Inflammatory macrophage treated with lipopolysaccharide for 4 hours (primary cell): ENCODE results near the gene CDHR3.
"Not testable (repeated sequence)": the region's sequence is repeated elsewhere in the genome, so short reads cannot be mapped to it uniquely, and the experiment has no call there.

Experiments
- DNase-seq: peaks from one replicate; pipeline ENCODE4 v3.0.0-alpha.2; 2020

CDHR3 gene

DNA sequence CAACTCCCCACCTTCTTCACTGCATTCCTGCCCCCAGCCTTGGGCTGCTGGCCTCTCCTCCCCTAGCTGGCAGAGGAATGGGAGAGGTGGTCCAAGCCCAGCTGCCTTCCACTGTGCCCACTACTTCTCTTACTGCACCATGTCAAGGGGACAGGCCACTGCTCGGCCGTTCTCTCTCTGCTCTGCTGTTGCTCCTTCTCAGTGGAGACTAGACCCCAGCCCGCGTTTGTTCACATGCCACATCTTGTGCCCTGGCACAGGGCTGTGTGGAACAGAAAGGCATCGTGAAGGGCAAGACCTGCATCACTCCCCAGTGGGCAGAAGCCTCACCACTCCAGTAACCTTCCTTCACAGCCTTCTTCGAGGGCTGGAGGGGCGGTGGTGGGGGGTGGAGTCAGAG is 711 bp upstream of the CDHR3 start:
- DNase-seq: no peak

DNA sequence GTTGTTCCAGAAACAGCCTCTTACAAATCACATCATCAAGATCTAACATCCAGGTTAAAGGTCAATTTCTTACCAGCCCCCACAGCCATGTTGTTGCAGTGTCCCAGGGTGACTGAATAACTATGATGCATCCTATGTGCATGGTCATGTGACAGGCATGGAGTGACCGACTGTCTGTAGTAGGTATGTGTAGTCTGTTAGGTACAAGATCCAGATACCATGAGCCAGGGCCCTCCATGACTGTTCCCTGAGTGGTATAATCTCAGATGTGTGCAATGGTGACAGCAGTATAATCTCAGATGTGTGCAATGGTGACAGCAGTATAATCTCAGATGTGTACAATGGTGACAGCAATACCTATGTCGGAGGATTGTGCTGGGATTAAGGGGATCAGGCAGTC is 8.8 kb downstream of the CDHR3 start:
- DNase-seq: no peak

- DNase-seq: no peak
Observed at GRCh38 chr7:105972276-105972675, 9.2 kb downstream of the CDHR3 start.

- DNase-seq: no peak
Observed at GRCh38 chr7:105974471-105974870, 11.4 kb downstream of the CDHR3 start.

DNA sequence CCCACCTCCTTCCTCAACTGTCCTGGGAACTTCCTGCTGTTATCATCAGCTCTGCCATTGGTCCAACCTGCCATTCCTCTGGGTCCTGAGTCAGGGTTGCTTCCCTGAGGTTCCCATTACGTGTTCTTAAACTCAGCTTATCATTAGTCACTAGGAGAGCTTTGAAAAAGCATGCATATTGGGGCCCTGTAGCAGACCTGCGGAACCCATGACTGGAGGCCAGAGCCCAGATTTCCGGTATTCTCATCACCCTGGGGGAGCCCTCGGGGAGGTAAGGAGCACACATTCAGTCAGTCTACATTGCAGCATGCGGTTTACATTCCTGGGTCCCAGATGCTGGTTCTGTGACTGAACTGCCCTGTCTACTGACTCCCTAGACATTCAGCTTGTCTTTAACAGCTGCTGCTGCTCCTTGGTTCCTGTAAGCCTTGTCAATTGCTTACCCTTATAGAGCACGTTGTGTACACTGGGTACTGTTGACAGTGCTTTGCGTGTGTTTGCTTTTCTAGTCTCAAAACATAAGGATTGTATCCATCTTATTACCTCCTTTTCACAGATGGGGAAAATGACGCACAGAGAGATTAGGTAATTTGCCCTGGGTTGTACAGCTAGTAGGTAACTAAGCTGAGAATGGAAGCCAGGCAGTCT is 12.8 kb downstream of the CDHR3 start:
- DNase-seq: no peak

- no peak for DNase-seq
Observed at GRCh38 chr7:105976868-105977267, 13.8 kb downstream of the CDHR3 start.

- DNase-seq: no peak
Observed at GRCh38 chr7:105978035-105978434, 15.0 kb downstream of the CDHR3 start.

DNA sequence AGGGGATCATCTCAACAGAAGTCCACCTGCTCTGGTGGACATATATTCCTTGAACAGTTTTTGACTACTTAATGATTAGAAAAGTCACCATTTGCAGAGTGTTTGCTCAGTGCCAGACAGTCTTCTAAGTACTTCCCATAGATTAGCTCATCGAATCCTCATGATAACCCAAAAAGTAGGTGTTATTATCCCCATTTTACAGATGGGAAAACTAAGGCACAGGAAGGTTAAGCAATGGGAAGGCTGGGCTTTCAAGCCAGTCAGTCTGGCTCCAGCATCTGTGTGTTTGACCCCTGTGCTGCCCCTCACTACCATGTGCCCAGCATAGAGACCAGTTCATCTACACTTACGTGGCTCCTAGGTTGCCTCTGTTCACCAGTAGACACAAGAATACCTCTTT is 15.9 kb downstream of the CDHR3 start:
- DNase-seq: no peak

GRCh38 chr7:105979405-105979804 is 16.3 kb downstream of the CDHR3 start:
- no peak for DNase-seq

- no peak for DNase-seq
Observed at GRCh38 chr7:105980645-105981396, 17.8 kb downstream of the CDHR3 start.

DNA sequence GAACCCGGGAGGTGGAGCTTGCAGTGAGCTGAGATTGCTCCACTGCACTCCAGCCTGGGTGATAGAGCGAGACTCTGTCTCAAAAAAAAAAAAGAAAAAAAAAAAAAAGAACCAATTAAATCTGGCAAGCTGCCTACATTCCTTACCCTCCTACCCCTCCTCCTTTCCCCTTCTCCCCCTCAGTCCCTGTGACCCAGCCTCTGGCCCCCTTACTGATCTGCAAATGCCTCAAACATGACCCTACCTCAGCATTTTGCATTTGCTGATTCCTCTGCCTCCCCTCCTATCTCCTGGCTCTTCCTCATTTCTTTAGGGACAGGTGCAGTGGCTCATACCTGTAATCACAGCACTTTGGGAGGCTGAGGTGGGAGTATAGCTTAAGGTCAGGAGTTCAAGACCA is 19.3 kb downstream of the CDHR3 start:
- DNase-seq: no peak

DNA sequence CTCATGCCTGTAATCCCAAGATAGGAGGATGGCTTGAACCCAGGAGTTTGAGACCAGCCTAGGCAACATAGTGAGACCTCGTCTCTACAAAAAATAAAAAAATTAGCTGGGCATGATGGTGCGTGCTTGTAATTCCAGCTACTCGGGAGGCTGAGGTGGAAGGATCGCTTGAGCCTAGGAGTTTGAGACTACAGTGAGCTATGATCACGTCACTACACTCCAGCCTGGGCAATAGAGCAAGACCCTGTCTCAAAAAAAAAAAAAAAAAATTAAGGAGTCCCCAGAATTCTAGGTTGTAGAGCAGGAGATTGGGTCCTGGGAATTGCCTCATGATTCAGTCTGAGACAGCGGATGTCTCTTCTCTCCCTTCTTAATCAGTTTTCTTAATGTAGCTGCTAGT is 21.7 kb downstream of the CDHR3 start:
- DNase-seq: not testable (repeated sequence)

DNA sequence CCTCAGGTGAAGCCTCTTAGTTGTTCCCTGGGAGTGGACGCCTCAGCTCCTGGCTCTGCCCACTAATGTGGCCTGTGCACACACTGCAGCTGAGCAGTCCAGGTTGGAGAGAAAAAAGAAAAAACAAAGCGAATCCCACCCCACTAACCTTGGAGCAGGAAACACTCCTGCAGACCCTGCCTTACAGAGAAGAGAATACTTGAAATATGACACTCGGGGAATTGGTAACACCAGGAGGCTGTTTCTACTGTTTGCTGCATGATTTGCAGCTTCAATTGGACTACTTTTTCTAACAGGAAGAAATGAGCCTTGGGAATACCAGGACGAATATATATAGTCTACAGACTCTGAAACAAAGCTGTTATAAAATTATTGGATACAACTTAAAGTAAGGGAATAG is 22.2 kb downstream of the CDHR3 start:
- DNase-seq: no peak

DNA sequence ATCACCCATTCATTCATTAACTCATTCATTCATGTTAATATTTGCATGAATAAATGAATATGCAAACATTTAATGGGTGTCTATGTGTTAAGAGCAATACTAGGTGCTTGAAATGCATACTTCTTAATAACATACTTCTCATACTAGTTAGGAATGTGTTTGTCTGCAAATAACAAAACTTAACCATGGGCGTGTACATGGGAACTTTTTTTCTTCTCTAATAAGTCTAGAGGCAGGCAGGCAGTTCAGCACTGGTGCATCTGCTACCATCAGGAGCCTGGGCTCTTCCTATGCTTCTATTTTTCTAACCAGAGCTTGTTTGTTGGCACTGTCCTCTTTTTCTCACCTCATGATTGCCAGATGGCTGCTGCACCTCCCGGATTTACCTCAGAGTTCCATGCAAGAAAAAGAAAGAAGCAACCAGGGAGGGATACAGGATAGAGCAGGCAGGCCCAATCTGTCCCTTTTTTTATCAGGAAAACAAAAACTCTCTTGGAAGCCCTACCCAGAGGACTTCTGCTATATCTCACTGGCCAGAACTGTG is 22.7 kb downstream of the CDHR3 start:
- DNase-seq: no peak

DNA sequence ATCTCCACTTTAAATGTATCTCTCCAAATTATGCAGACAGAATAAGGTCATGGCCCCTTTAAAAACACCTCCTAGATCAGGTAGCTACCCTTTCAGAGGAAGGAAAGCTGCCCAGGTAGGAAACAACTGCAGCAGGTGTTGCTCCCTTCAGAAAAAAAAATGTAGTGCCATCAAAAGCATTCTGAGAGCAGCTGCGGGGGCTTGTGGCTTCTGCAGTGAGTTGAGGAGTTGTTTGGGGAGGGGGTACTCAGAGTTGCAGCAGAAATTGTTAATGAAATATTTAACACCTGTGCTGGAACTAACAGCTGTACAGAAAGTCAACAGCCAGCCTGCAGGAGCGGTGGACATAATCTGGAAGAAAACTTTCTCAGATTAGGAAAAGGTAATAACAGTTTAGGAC is 24.0 kb downstream of the CDHR3 start:
- no peak for DNase-seq

DNA sequence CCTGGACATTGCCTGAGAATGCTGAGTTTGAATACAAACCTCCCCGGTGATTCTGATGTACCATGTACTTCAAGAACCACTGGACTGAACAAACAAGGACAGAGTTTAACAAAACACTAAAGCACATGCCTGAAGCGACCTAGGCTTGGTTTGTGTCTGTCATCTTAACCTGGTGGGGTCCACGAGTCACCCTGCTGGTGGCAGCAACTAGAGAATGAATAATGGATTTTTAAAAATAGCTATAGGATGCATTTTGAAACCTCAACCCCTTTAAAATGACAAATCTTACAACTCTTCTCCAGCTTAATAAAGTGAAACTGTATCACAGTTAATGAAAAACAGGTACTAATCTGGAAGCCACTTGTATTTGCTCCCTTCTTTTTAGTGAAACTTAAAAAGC is 25.2 kb downstream of the CDHR3 start:
- DNase-seq: no peak

DNA sequence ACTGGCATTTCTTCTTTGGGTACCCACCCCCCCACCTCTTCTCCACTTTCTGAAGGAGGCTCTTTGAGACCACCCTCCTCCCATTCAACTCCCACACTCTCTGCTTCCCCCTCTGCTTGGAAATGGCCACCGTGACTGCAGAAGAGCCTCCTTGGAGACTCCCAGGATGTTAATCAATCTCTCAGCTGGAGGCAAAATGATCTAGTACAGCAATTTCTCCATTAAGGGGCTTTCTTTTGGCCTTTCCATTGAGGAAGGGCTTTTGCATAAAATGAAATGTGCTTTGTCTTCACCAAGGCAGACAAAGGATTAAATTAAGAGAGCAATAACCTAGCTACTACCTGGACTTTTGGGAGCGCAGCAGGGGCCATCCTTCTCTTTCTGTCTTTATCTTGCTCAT is 26.1 kb downstream of the CDHR3 start:
- no peak for DNase-seq

GRCh38 chr7:105989686-105990085 is 26.6 kb downstream of the CDHR3 start:
- no peak for DNase-seq

DNA sequence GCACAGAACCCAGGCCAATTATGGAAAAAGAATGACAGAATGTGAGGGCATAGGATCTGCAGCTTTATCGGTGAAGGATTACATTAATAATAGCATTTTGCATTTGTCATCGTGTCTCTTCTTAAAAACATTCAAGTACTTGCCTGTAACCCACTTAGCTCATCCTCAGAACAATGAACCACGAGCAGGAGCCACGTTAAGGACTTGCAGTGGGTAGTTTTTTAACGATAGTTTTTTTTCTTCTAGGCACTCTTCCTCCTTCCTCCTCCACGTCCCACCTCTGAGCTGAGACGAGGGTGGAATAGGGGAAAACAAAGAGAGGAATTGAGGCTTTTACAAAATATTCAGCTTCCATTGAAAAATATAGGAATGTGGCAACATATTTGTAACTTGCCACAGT is 27.1 kb downstream of the CDHR3 start:
- no peak for DNase-seq

DNA sequence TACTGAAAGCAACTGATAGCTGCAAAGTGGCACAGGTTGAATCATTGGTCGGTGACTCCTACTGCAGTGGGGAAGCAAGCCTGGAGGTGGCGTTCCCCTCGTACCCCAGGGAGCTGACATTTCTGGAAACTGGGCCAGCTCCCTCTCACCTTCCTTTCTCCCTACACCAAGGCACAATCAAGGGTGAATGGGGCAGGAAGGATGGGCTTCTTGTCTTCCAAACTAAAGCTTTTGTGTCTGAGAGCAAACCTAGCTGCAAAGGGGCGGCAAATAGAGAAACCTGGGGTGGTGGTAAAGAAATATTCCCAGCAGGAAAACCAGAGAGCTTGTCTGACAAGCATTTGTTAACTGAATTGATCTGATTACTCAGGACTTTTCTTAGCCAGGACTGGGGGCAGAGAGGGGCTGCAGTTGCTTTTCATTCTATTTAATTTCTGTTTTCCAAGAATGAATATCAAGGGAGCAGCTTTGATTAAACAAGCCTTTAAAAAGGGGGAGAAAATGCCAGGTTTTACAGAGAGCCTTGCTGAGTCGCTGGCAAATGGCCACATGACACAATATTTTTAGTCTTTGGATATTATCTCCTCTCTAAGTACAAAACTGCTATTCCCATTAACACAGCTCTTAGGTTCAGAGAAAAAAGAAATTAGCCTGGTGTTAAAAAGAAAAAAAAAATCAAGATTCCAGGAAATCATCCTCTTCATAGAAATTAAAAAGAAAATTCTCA is 27.8 kb downstream of the CDHR3 start:
- no peak for DNase-seq

DNA sequence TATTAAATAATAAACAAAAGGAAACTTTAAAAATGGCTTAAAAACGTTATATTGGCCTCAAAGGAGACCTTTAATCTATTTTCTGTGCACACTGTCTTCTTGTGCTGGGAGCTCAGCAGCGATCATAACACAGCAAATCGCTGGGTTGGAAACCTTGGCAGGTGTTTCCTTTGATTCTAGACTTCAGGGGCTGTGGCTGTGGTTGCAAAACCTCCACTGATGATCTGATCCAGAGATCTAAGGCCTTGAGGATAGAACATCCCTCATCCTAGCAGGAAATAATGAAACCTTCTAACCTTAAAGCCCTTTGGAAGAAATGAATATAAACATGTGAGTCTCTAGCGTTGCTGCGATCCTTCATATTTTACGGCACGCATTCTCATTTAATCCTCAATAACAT is 29.8 kb downstream of the CDHR3 start:
- DNase-seq: no peak

- DNase-seq: no peak
Observed at GRCh38 chr7:105996860-105997737, 34.0 kb downstream of the CDHR3 start.

DNA sequence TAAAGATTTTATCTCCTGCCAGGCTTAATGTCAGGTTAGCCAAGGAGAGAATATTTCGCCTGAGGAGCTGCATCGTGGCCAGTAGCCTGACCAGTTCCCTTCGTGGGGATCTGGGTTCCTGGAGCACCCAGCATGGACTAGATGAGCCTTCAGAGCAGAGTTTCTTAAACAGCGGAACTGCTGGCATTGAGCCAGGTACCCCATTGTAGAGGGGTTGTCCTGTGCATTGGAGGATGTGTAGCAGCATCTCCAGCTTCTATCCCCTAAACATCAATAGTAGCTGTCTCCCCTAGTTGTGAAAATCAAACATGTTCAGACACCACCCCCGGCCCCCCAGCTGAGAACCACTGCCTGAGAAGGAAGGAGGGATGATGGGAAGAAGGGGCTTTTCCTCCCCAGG is 36.2 kb downstream of the CDHR3 start:
- no peak for DNase-seq
